SW 1271 (cell line): ENCODE results near the gene DACT2.
"Not testable (repeated sequence)": the region's sequence is repeated elsewhere in the genome, so short reads cannot be mapped to it uniquely, and the experiment has no call there.

ENCODE experiments used
- DNase-seq, 2 experiments: peaks; one replicate each; lab custom pipeline; 2025; lab: John Stamatoyannopoulos, UW

The DACT2 gene

GRCh38 chr6:168280020-168280898 is 39.3 kb downstream of the DACT2 start:
- DNase-seq = no peak

- no peak for DNase-seq
Measured at GRCh38 chr6:168279403-168279935, 40.1 kb downstream of the DACT2 start.

- no peak for DNase-seq
Measured at GRCh38 chr6:168278904-168279303, 40.7 kb downstream of the DACT2 start.

- no peak for DNase-seq
Measured at GRCh38 chr6:168277274-168277669, 42.3 kb downstream of the DACT2 start.

- no peak for DNase-seq
Measured at GRCh38 chr6:168276576-168277273, 42.9 kb downstream of the DACT2 start.

GRCh38 chr6:168275168-168275567 is 44.4 kb downstream of the DACT2 start:
- no peak for DNase-seq

GRCh38 chr6:168274037-168274952 is 45.3 kb downstream of the DACT2 start:
- no peak for DNase-seq

- no peak for DNase-seq
Measured at GRCh38 chr6:168273441-168274036, 46.0 kb downstream of the DACT2 start.

GRCh38 chr6:168272415-168273325 is 46.9 kb downstream of the DACT2 start:
- DNase-seq = no peak

- no peak for DNase-seq
Measured at GRCh38 chr6:168270274-168271172, 49.1 kb downstream of the DACT2 start.

GRCh38 chr6:168269455-168270243 is 49.9 kb downstream of the DACT2 start:
- no peak for DNase-seq

- no peak for DNase-seq
Measured at GRCh38 chr6:168268755-168269154, 50.8 kb downstream of the DACT2 start.

GRCh38 chr6:168267779-168268178 is 51.8 kb downstream of the DACT2 start:
- not testable (repeated sequence) for DNase-seq

GRCh38 chr6:168265827-168266815 is 53.5 kb downstream of the DACT2 start:
- no peak for DNase-seq

GRCh38 chr6:168265394-168265793 is 54.2 kb downstream of the DACT2 start:
- DNase-seq = no peak

GRCh38 chr6:168264593-168265335 is 54.8 kb downstream of the DACT2 start:
- DNase-seq = no peak
